NCI-H345 treated with DMSO at 0.1 percent for 48 hours (cell line): Measurements from ENCODE around the gene CLIC4.
"Not testable (repeated sequence)": the region's sequence is repeated elsewhere in the genome, so short reads cannot be mapped to it uniquely, and the experiment has no call there.

Experiments used
- DNase-seq: peaks from one replicate; lab custom pipeline; 2025; ENCODE audit not compliant: unreplicated experiment; lab: John Stamatoyannopoulos, UW

Gene CLIC4

DNA sequence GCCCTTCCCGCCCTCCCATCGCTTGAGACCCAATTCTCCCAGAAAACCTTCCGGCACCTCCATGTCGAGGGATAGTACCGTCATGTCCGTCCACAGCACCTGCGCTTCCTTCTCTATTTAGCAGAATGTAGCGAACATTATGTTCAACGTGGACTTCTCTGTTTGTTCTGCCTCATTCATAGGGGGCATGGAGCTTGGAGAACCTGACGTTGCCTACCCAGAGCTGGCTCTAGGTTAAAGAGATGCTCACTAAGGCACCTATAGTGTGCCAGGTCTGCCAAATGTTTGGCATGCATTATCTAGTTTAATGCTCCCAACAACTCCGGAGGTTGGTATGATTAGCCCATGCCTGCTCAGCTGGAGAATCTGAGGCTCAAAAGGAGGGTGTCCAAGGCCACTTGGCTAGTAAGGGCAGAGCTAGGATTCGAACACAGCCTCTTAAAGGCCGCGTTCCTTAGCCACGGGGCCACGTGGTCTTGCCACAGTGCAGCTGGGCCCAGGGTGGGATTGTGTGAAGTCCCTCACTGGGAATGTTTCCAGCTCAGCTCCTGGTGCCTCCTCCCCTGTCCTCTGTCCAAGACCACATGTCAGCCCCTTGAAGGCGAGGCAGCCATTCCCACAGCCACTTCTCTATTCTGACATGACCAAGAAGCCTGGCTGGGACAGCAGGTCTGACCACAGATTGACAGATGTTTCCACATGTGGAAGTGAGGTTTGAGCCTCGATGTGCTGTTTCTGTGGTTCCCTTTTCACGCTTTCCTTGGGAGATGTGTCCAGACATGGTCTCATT is 127.0 kb downstream of the CLIC4 start:
- no peak for DNase-seq

DNA sequence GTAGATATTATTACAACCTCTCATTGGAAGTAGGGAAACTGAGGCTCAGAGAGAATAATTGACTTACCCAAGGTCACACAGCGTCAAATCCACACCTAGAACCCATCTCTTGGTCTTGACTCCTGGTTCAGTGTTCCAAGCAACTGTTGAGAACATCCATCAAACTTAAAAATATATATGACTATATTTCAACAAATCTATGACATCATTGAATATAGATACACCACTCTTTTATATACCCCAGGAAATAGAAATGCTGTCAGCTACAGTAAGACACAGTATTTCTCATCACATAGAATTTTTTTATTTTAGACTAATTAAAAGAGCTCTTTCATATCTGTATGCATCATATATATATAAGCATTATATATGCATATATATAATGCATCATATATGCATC is 127.9 kb downstream of the CLIC4 start:
- DNase-seq, result no peak

- DNase-seq, result no peak
Measured at GRCh38 chr1:24874056-24874455, 128.8 kb downstream of the CLIC4 start.

GRCh38 chr1:24874611-24875234 is 129.5 kb downstream of the CLIC4 start:
- DNase-seq, result no peak

- DNase-seq, result no peak
Measured at GRCh38 chr1:24875257-24875656, 130.0 kb downstream of the CLIC4 start.

GRCh38 chr1:24875991-24876506 is 130.8 kb downstream of the CLIC4 start:
- no peak for DNase-seq

GRCh38 chr1:24878045-24878444 is 132.8 kb downstream of the CLIC4 start:
- DNase-seq, result no peak

DNA sequence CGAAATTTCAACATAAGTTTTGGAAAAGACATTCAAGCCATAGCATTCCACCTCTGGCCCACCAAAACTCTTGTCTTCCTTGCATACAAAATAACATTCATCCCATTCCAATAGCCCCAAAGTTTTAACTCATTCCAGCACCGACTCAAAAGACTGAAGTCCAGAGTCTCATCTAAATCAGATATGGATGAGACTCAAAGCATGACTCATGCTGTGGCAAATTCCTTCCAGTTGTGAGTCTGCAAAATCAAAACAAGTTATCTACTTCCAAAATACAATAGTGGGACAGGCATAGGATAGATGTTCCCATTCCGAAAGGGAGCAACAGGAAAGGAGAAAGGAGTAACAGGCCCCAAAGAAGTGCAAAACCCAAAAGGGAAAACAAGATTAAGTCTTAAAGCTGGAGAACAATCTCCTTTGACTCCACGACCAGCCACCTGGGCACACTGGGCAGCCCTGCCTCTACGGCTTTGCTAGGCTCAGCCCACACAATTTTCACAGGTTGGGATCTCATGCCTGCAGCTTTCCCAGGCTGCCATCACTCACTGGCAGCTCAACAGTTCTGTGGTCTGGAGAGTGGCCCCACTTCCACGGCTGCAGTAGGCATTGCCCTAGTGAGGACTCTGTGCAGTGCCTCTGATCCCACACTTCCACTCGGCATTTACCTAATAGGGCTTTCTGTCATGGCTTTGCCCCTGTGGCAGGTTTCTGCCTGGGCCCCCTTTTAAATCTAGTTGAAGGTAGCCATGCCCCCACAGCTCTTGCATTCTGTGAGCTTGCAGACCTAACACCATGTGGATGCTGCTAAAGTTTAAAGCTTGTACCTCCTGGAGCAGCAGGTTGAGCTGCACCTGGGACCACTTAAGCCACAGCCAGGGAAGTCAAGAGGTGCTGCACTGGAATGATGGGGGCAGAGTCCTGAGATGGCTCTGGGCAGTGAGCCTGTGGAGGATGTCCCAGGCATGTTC is 133.8 kb downstream of the CLIC4 start:
- DNase-seq, result no peak

GRCh38 chr1:24881034-24881433 is 135.8 kb downstream of the CLIC4 start:
- no peak for DNase-seq

DNA sequence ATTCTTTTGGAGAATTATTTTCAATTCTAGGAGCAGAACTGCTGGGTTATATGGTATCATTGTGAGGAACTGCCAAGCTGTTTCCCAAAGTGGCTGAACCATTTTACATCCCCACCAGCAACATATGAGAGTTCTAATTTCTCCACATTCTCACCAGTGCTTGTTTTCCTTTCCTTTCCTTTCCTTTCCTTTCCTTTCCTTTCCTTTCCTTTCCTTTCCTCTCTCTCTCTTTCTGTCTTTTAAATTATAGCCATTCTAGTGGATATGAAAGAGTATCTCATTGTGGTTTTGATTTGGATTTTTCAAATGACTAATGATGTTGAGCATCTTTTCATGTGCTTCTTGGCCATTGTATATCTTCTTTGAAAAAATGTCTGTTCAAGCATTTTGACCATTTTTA is 139.5 kb downstream of the CLIC4 start:
- DNase-seq, result no peak

- no peak for DNase-seq
Measured at GRCh38 chr1:24886241-24886640, 141.0 kb downstream of the CLIC4 start.

- DNase-seq, result no peak
Measured at GRCh38 chr1:24888061-24888970, 143.1 kb downstream of the CLIC4 start.

DNA sequence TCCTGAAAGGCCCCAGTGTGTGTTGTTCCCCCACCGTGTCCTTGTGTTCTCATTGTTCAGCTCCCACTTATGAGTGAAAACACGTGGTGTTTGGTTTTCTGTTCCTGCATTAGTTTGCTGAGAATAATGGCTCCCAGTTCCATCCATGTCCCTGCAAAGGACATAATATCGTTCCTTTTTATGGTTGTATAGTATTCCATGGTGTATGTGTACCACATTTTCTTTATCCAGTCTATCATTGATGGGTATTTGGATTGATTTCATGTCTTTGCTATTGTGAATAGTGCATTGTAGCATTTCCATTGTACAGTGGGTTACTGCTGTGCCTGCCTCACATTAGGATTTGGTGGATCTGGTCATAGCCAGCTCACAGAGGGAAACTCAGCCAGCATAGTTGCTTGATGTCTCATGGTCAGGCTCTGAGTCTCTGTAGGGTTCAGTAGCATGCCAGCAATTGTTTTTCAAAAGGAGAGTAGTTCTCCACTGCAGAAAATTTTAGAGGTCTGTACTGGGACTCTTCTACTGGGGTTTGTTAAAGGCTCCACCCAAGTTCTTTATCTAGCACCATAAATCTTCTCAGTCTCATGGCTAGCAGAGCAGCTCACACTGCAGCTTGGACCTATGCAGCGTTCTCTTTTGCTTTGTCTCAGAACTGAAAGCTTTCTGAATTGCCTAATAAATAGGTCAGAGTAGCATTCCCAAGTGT is 143.9 kb downstream of the CLIC4 start:
- no peak for DNase-seq

GRCh38 chr1:24890887-24891286 is 145.6 kb downstream of the CLIC4 start:
- DNase-seq, result no peak

DNA sequence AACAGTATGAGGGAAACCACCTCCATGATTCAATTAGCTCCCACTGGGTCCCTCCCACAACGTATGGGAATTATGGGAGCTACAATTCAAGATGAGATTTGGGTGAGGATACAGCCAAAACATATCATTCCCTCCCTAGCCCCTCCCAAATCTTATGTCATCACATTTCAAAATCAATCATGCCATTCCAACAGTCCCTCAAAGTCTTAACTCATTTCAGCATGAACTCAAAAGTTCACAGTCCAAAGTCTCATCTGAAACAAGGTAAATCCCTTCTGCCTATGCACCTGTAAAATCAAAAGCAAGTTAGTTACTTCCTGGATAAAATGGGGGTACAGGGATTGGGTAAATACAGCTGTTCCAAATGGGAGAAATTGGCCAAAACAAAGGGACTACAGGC is 146.1 kb downstream of the CLIC4 start:
- DNase-seq, result not testable (repeated sequence)

- no peak for DNase-seq
Measured at GRCh38 chr1:24892188-24893153, 147.2 kb downstream of the CLIC4 start.

DNA sequence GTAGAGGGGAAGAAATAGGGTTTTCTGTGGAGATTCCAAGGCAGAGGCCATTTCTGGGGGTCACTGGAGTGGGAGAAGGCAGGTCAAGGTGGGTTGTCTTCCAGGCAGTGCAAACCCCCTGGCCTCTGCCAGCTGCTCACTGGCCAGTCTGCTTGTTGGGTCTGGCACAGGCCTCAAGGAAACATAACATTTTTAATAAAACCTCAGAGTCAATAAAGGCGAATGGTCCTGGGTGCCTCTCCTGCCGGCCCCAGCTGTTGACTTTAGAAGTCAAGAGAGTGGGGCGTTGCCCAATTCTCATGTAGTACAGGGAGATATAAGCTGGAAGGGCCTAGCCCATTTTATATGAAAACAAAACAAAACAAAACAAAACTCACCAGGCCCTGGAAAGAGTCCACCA is 148.2 kb downstream of the CLIC4 start:
- no peak for DNase-seq
